Measurements from ENCODE around the gene MRPS6. TPM values are rescaled to one million over a fixed set of nuclear protein-coding genes. Genes with fewer than 3 reads are reported as not detected.

MRPS6 gene
- total RNA-seq, 1 experiment from 2014 or later: 43.5 TPM

DNA sequence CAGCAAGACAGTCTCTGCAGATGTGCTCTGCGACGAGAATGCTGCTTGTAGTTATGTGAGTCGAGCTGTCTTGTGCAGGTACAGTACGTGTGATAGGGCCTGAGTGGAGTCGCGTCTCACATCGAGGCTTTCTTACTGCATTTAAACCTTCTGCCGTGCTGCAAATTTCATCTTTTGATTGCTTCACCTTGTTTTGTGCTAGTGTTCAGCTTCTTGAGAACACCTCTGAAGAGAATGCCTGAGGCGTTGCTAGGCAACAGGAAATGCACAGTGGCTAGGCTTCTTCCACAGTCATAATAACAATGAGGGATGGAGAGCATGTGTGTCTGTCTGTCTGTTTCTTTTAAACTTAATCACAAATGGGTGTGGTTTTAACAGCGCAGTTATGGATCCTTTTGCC is 52.9 kb downstream of the MRPS6 start:
- no peak overlapping the region for H3K27ac Mint-ChIP-seq (ENCODE audit: unreplicated experiment)
- intact Hi-C loops (cut with micrococcal nuclease; ENCODE audit: unreplicated experiment): no loop called here
- no TSS peak for BruUV-seq (replicated peaks)
- H3K4me3 Mint-ChIP-seq (ENCODE audit: low read depth, unreplicated experiment): no peak overlapping the region
- no peaks in the 10 kb centered on the region for H3K4me1 Mint-ChIP-seq (ENCODE audit: low read depth, unreplicated experiment)
- H3K36me3 Mint-ChIP-seq (ENCODE audit: insufficient read depth, unreplicated experiment): no peaks in the 10 kb centered on the region
- H3K9me3 Mint-ChIP-seq (ENCODE audit: low read depth, unreplicated experiment): no peaks in the 10 kb centered on the region
- DNase-seq: no peak
- TF ChIP-seq, protein P1, sequence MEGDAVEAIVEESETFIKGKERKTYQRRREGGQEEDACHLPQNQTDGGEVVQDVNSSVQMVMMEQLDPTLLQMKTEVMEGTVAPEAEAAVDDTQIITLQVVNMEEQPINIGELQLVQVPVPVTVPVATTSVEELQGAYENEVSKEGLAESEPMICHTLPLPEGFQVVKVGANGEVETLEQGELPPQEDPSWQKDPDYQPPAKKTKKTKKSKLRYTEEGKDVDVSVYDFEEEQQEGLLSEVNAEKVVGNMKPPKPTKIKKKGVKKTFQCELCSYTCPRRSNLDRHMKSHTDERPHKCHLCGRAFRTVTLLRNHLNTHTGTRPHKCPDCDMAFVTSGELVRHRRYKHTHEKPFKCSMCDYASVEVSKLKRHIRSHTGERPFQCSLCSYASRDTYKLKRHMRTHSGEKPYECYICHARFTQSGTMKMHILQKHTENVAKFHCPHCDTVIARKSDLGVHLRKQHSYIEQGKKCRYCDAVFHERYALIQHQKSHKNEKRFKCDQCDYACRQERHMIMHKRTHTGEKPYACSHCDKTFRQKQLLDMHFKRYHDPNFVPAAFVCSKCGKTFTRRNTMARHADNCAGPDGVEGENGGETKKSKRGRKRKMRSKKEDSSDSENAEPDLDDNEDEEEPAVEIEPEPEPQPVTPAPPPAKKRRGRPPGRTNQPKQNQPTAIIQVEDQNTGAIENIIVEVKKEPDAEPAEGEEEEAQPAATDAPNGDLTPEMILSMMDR (IDR thresholded peaks at IDR 0.05; ENCODE audit: unreplicated experiment): no peak
- no peaks in the 10 kb centered on the region for H3K27me3 Mint-ChIP-seq (ENCODE audit: unreplicated experiment)
- CTCF ChIA-PET: no interaction called here

DNA sequence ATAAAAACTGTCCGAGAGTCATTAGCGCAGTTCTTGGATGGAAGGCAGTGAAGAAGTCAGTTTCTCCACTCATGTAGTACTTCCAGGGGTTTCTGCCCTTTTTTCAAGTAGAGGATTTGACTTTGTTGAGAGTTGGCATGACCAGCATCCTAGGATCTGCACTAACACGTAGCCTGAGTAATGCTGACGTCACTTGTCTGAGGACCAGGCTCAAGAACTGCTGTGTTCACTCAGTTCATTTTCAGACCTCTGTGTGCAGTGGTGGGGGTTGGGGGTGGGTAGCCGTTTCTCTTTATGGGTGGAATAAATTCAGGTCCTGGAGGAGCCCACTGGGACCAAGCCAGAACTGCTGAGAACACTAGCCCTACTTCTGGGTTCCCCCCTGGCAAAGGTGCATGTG is 53.3 kb downstream of the MRPS6 start:
- no TSS peak for BruUV-seq (replicated peaks)
- H3K27ac Mint-ChIP-seq (ENCODE audit: unreplicated experiment): no peak overlapping the region

DNA sequence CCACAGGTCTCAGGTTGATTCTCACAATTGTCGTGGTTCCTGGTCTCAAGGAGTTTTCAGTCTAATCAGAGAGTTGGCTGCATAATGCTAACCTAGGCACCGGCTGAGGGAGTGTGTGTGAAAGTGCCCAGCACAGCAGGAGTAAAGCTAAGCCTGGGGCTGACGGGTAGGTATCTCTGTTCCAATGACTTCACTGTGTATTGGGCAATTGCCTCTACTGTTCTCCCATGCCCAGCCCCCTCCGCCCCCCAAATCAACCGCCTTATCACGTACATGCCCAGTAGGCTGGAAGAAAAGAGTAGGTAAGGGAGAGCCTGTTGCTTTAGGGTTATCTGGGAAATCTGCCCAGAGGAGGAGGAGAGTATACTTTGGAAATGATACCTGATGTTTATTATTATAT is 54.7 kb downstream of the MRPS6 start:
- TF ChIP-seq, protein P1 (IDR thresholded peaks at IDR 0.05; ENCODE audit: unreplicated experiment): no peak
- Mint-ChIP-seq H3K4me1 (ENCODE audit: low read depth, unreplicated experiment) (peaks cover 3% of the 10 kb centered on the region), H3K4me3 (ENCODE audit: low read depth, unreplicated experiment) (no peak overlapping the region), H3K36me3 (ENCODE audit: insufficient read depth, unreplicated experiment) (no peaks in the 10 kb centered on the region), H3K9me3 (ENCODE audit: low read depth, unreplicated experiment) (no peaks in the 10 kb centered on the region), H3K27me3 (ENCODE audit: unreplicated experiment) (no peaks in the 10 kb centered on the region), H3K27ac (ENCODE audit: unreplicated experiment) (no peak overlapping the region)
- BruUV-seq (replicated peaks): no TSS peak
- DNase-seq: no peak
- CTCF ChIA-PET: no interaction called here
- intact Hi-C loops (cut with micrococcal nuclease; ENCODE audit: unreplicated experiment): no loop called here

More for the DNA sequence above, 53.3 kb downstream of the MRPS6 start:
- CTCF ChIA-PET: no interaction called here
- no peaks in the 10 kb centered on the region for H3K36me3 Mint-ChIP-seq (ENCODE audit: insufficient read depth, unreplicated experiment)
- H3K4me3 Mint-ChIP-seq (ENCODE audit: low read depth, unreplicated experiment): no peak overlapping the region
- H3K9me3 Mint-ChIP-seq (ENCODE audit: low read depth, unreplicated experiment): no peaks in the 10 kb centered on the region
- TF ChIP-seq, protein P1 (IDR thresholded peaks at IDR 0.05; ENCODE audit: unreplicated experiment): no peak
- no peaks in the 10 kb centered on the region for H3K27me3 Mint-ChIP-seq (ENCODE audit: unreplicated experiment)
- no peaks in the 10 kb centered on the region for H3K4me1 Mint-ChIP-seq (ENCODE audit: low read depth, unreplicated experiment)
- intact Hi-C loops (cut with micrococcal nuclease; ENCODE audit: unreplicated experiment): no loop called here
- DNase-seq: no peak

DNA sequence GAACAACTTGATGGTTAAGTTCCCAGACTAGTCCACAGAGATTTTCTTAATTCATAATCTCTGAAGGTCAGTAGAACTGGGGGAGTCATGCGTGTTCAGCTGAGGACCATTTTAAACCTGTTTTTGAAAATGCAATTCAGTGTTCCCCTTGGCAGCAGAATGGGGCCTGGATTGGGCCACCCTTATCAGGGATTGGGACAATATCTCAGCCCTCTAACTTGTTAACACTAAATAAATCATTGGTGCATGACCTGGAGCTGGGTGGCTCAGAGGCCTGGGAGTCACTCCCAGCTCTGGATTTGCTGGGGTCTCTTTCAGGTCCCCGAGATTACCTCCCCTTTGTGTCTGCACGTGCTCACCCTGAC is 55.3 kb downstream of the MRPS6 start:
- intact Hi-C loops (cut with micrococcal nuclease; ENCODE audit: unreplicated experiment): no loop called here
- peaks cover 9% of the 10 kb centered on the region for H3K4me1 Mint-ChIP-seq (ENCODE audit: low read depth, unreplicated experiment)
- CTCF ChIA-PET: interaction anchor here (1.0 kb wide), 1 partner anchor 8 kb away, joined by 3 read pairs; no protein-coding TSS in a partner anchor
- no peak for DNase-seq
- no peaks in the 10 kb centered on the region for H3K9me3 Mint-ChIP-seq (ENCODE audit: low read depth, unreplicated experiment)
- BruUV-seq (replicated peaks): no TSS peak
- no peaks in the 10 kb centered on the region for H3K27me3 Mint-ChIP-seq (ENCODE audit: unreplicated experiment)
- TF ChIP-seq, protein P1 (IDR thresholded peaks at IDR 0.05; ENCODE audit: unreplicated experiment): no peak
- no peaks in the 10 kb centered on the region for H3K36me3 Mint-ChIP-seq (ENCODE audit: insufficient read depth, unreplicated experiment)
- no peak overlapping the region for H3K4me3 Mint-ChIP-seq (ENCODE audit: low read depth, unreplicated experiment)
- no peak overlapping the region for H3K27ac Mint-ChIP-seq (ENCODE audit: unreplicated experiment)

Data from Calu3 (cell line).